ENCODE measurements around the gene INTS1. TPM values are rescaled to one million over a fixed set of nuclear protein-coding genes. Genes with fewer than 3 reads are reported as not detected.

The INTS1 gene
- total and polyA plus RNA-seq, 2 experiments from 2014 or later: 35.1 to 111 TPM

DNA sequence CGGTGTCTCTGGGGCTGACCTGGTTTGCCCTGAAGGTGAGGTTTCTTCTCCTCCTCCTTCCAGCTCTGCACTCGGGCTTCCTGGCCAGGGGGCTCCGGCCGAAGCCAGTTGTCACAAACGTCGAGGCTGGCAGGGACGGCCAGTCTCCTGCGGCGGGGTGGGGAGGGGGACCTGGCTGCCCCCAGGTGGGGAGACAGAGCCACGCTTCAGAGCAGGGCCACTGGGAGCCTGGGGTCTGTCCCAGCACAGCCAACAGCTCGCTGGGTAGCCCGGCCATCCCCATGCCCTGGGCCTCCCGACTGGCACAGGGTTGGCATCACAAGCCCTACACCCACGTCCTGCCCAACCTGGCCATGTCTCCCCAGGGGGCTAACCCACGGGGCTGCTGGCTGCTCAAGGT, 65.4 kb downstream of the INTS1 start:
- no peaks in the 10 kb centered on the region for H3K36me3 Mint-ChIP-seq (ENCODE audit: low read depth)
- DNase-seq (ENCODE audit: low spot score) (no peak), ATAC-seq (no peak)
- Histone ChIP-seq H4K20me1 (replicated peaks; ENCODE audit: insufficient read depth) (no peaks in the 10 kb centered on the region), H3K4me1 (ENCODE audit: insufficient read depth) (no peaks in the 10 kb centered on the region), H3K4me3 (no peak overlapping the region), H3K27ac (ENCODE audit: low read depth) (no peak overlapping the region), H2AFZ (no peak overlapping the region), H3K9me2 (ENCODE audit: insufficient read depth) (no peaks in the 10 kb centered on the region), H3K36me3 (ENCODE audit: insufficient read depth) (no peaks in the 10 kb centered on the region), H3K79me2 (replicated peaks; ENCODE audit: insufficient read depth) (no peaks in the 10 kb centered on the region), H3F3A (replicated peaks; ENCODE audit: low read depth) (peaks cover 7% of the 10 kb centered on the region; the same call in 1 of the 2 replicates), H3K27me3 (ENCODE audit: insufficient read depth) (no peaks in the 10 kb centered on the region), H3K4me2 (no peak overlapping the region)
- TF ChIP-seq STAT1 (IDR thresholded peaks at IDR 0.05; ENCODE audit: unreplicated experiment): no peak
- TF ChIP-seq POLR2AphosphoS5 (IDR thresholded peaks at IDR 0.05; ENCODE audit: low read depth): no peak
- TF ChIP-seq JUNB (IDR thresholded peaks at IDR 0.05; ENCODE audit: unreplicated experiment): no peak
- no peak for TF ChIP-seq EZH2 (IDR thresholded peaks at IDR 0.05; ENCODE audit: low read depth, unreplicated experiment)
- TF ChIP-seq, protein P1, sequence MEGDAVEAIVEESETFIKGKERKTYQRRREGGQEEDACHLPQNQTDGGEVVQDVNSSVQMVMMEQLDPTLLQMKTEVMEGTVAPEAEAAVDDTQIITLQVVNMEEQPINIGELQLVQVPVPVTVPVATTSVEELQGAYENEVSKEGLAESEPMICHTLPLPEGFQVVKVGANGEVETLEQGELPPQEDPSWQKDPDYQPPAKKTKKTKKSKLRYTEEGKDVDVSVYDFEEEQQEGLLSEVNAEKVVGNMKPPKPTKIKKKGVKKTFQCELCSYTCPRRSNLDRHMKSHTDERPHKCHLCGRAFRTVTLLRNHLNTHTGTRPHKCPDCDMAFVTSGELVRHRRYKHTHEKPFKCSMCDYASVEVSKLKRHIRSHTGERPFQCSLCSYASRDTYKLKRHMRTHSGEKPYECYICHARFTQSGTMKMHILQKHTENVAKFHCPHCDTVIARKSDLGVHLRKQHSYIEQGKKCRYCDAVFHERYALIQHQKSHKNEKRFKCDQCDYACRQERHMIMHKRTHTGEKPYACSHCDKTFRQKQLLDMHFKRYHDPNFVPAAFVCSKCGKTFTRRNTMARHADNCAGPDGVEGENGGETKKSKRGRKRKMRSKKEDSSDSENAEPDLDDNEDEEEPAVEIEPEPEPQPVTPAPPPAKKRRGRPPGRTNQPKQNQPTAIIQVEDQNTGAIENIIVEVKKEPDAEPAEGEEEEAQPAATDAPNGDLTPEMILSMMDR (conservative IDR thresholded peaks at IDR 0.05; ENCODE audit: low read depth in 2 of 2): no peak
- TF ChIP-seq, protein P2, sequence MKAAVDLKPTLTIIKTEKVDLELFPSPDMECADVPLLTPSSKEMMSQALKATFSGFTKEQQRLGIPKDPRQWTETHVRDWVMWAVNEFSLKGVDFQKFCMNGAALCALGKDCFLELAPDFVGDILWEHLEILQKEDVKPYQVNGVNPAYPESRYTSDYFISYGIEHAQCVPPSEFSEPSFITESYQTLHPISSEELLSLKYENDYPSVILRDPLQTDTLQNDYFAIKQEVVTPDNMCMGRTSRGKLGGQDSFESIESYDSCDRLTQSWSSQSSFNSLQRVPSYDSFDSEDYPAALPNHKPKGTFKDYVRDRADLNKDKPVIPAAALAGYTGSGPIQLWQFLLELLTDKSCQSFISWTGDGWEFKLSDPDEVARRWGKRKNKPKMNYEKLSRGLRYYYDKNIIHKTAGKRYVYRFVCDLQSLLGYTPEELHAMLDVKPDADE (IDR thresholded peaks at IDR 0.05): no peak
- no peak for TF ChIP-seq NANOG (IDR thresholded peaks at IDR 0.05; ENCODE audit: borderline replicate concordance)
- TF ChIP-seq ZNF462 (CRISPR knock-in tag; IDR thresholded peaks at IDR 0.05): no peak
- no peak for TF ChIP-seq ZNF114 (CRISPR knock-in tag; IDR thresholded peaks at IDR 0.05)
- TF ChIP-seq, protein P3, sequence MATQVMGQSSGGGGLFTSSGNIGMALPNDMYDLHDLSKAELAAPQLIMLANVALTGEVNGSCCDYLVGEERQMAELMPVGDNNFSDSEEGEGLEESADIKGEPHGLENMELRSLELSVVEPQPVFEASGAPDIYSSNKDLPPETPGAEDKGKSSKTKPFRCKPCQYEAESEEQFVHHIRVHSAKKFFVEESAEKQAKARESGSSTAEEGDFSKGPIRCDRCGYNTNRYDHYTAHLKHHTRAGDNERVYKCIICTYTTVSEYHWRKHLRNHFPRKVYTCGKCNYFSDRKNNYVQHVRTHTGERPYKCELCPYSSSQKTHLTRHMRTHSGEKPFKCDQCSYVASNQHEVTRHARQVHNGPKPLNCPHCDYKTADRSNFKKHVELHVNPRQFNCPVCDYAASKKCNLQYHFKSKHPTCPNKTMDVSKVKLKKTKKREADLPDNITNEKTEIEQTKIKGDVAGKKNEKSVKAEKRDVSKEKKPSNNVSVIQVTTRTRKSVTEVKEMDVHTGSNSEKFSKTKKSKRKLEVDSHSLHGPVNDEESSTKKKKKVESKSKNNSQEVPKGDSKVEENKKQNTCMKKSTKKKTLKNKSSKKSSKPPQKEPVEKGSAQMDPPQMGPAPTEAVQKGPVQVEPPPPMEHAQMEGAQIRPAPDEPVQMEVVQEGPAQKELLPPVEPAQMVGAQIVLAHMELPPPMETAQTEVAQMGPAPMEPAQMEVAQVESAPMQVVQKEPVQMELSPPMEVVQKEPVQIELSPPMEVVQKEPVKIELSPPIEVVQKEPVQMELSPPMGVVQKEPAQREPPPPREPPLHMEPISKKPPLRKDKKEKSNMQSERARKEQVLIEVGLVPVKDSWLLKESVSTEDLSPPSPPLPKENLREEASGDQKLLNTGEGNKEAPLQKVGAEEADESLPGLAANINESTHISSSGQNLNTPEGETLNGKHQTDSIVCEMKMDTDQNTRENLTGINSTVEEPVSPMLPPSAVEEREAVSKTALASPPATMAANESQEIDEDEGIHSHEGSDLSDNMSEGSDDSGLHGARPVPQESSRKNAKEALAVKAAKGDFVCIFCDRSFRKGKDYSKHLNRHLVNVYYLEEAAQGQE (IDR thresholded peaks at IDR 0.05; ENCODE audit: unreplicated experiment): no peak
- peaks cover 4% of the 10 kb centered on the region for H3K27me3 Mint-ChIP-seq (ENCODE audit: insufficient read depth, low read depth, poor library complexity)
- H3K4me1 Mint-ChIP-seq: peaks cover 2% of the 10 kb centered on the region; the same call in 1 of the 3 replicates
- H3K27ac Mint-ChIP-seq: no peak overlapping the region
- H3K4me3 Mint-ChIP-seq: no peak overlapping the region
- no peaks in the 10 kb centered on the region; the same call in 2 of the 3 replicates for H3K9me3 Mint-ChIP-seq

Measured in GM23338 (cell line).